Stimulated activated CD8-positive, alpha-beta memory T cell treated with anti-CD3 and anti-CD28 coated beads, Interleukin-4, amount 100 ng/mL, for 48 hours (primary cell): ENCODE results near the gene FAM78A.
"Not testable (repeated sequence)": the region's sequence is repeated elsewhere in the genome, so short reads cannot be mapped to it uniquely, and the experiment has no call there.

ENCODE experiments used
- DNase-seq: peaks from one replicate; pipeline ENCODE4 v3.0.0-alpha.2; 2020

FAM78A gene

GRCh38 chr9:131262327-131263032, 13.8 kb downstream of the FAM78A start:
- peak; percentile 22 for DNase-seq

GRCh38 chr9:131260751-131261452, 15.4 kb downstream of the FAM78A start:
- no peak for DNase-seq

GRCh38 chr9:131259916-131260597, 16.3 kb downstream of the FAM78A start:
- no peak for DNase-seq

- no peak for DNase-seq
Measured at GRCh38 chr9:131259432-131259898, 16.8 kb downstream of the FAM78A start.

- no peak for DNase-seq
Measured at GRCh38 chr9:131258698-131259431, 17.4 kb downstream of the FAM78A start.

GRCh38 chr9:131258186-131258585, 18.1 kb downstream of the FAM78A start:
- no peak for DNase-seq

GRCh38 chr9:131257266-131258025, 18.9 kb downstream of the FAM78A start:
- DNase-seq = no peak

- peak; percentile 34 for DNase-seq
Measured at GRCh38 chr9:131255676-131256197, 20.6 kb downstream of the FAM78A start.

- no peak for DNase-seq
Measured at GRCh38 chr9:131254626-131255025, 21.7 kb downstream of the FAM78A start.

- peak; percentile 23 for DNase-seq
Measured at GRCh38 chr9:131253891-131254491, 22.3 kb downstream of the FAM78A start.

- DNase-seq = no peak
Measured at GRCh38 chr9:131252120-131252519, 24.2 kb downstream of the FAM78A start.

GRCh38 chr9:131246618-131247017, 29.7 kb downstream of the FAM78A start:
- DNase-seq = no peak

GRCh38 chr9:131244331-131244730, 32.0 kb downstream of the FAM78A start:
- DNase-seq = not testable (repeated sequence)

- no peak for DNase-seq
Measured at GRCh38 chr9:131240047-131240921, 36.0 kb downstream of the FAM78A start.

- no peak for DNase-seq
Measured at GRCh38 chr9:131239161-131239975, 36.9 kb downstream of the FAM78A start.

GRCh38 chr9:131238402-131239021, 37.8 kb downstream of the FAM78A start:
- DNase-seq = no peak

GRCh38 chr9:131237931-131238401, 38.3 kb downstream of the FAM78A start:
- peak; percentile 90 for DNase-seq

- DNase-seq = no peak
Measured at GRCh38 chr9:131237291-131237690, 39.0 kb downstream of the FAM78A start.

- no peak for DNase-seq
Measured at GRCh38 chr9:131236761-131237160, 39.5 kb downstream of the FAM78A start.
